ENCODE measurements around the gene GP5. TPM values are rescaled to one million over a fixed set of nuclear protein-coding genes. Genes with fewer than 3 reads are reported as not detected.

The GP5 gene
- total RNA-seq, 1 donor from 2014 or later, result 1.9 TPM

- intact Hi-C loops (cut with micrococcal nuclease), result no loop called here
Measured at GRCh38 chr3:194377708-194378107, 21.4 kb downstream of the GP5 start.

- intact Hi-C loops (cut with micrococcal nuclease), result no loop called here
Measured at GRCh38 chr3:194376241-194376560, 22.9 kb downstream of the GP5 start.

GRCh38 chr3:194375473-194376240 is 23.4 kb downstream of the GP5 start:
- intact Hi-C loops (cut with micrococcal nuclease), result no loop called here

- intact Hi-C loops (cut with micrococcal nuclease), result no loop called here
Measured at GRCh38 chr3:194374935-194375334, 24.1 kb downstream of the GP5 start.

GRCh38 chr3:194373899-194374298 is 25.2 kb downstream of the GP5 start:
- intact Hi-C loops (cut with micrococcal nuclease), result no loop called here

- intact Hi-C loops (cut with micrococcal nuclease), result no loop called here
Measured at GRCh38 chr3:194373028-194373427, 26.0 kb downstream of the GP5 start.

GRCh38 chr3:194370753-194371152 is 28.3 kb downstream of the GP5 start:
- intact Hi-C loops (cut with micrococcal nuclease), result no loop called here

- intact Hi-C loops (cut with micrococcal nuclease), result no loop called here
Measured at GRCh38 chr3:194369522-194370279, 29.4 kb downstream of the GP5 start, which contains the start of gene LRRC15. LRRC15 (minus strand) TSS chr3:194369743; CDS start chr3:194361043, 8,700 bp downstream.

- intact Hi-C loops (cut with micrococcal nuclease), result no loop called here
Measured at GRCh38 chr3:194368918-194369317, 30.1 kb downstream of the GP5 start.

GRCh38 chr3:194367992-194368841 is 30.8 kb downstream of the GP5 start:
- intact Hi-C loops (cut with micrococcal nuclease), result no loop called here

- intact Hi-C loops (cut with micrococcal nuclease), result no loop called here
Measured at GRCh38 chr3:194365978-194366490, 33.0 kb downstream of the GP5 start.

GRCh38 chr3:194365526-194365925 is 33.5 kb downstream of the GP5 start:
- intact Hi-C loops (cut with micrococcal nuclease), result no loop called here

GRCh38 chr3:194364652-194365434 is 34.2 kb downstream of the GP5 start:
- intact Hi-C loops (cut with micrococcal nuclease), result no loop called here

- intact Hi-C loops (cut with micrococcal nuclease), result no loop called here
Measured at GRCh38 chr3:194364314-194364651, 34.8 kb downstream of the GP5 start.

GRCh38 chr3:194360568-194360967 is 38.5 kb downstream of the GP5 start:
- intact Hi-C loops (cut with micrococcal nuclease), result no loop called here

GRCh38 chr3:194357681-194358080 is 41.4 kb downstream of the GP5 start:
- intact Hi-C loops (cut with micrococcal nuclease), result no loop called here

- intact Hi-C loops (cut with micrococcal nuclease), result no loop called here
Measured at GRCh38 chr3:194355379-194355778, 43.7 kb downstream of the GP5 start.

- intact Hi-C loops (cut with micrococcal nuclease), result no loop called here
Measured at GRCh38 chr3:194354315-194354714, 44.8 kb downstream of the GP5 start.

- intact Hi-C loops (cut with micrococcal nuclease), result no loop called here
Measured at GRCh38 chr3:194352667-194353246, 46.3 kb downstream of the GP5 start.

GRCh38 chr3:194351952-194352536 is 47.0 kb downstream of the GP5 start:
- intact Hi-C loops (cut with micrococcal nuclease), result no loop called here
